Naive B cell (primary cell): ENCODE results near the gene CAST. TPM values are rescaled to one million over a fixed set of nuclear protein-coding genes. Genes with fewer than 3 reads are reported as not detected.
A peak's percentile ranks its signal among the peaks of the same experiment; 100 is the strongest.

ENCODE experiments used
- ATAC-seq, 2 donors: fragments of 150-1000 bp; cut with Tn5 transposase; 2 replicates each; pipeline ENCODE4 v1.10.0; 2021; ENCODE audit warnings: low read depth in 2 of 2, mild to moderate bottlenecking in 2 of 2, moderate library complexity in 2 of 2
- DNase-seq: peaks from one replicate; pipeline ENCODE4 v3.0.0; 2022
- H3K27ac Mint-ChIP-seq, 6 donors: one replicate each; pipeline ENCODE4 v1.8.0; 2020 to 2022; ENCODE audit warnings: mild to moderate bottlenecking in 6 of 6, mixed read lengths in 6 of 6, moderate library complexity in 5 of 6, inconsistent platforms in 2 of 6
- H3K27me3 Mint-ChIP-seq, 3 donors: one replicate each; pipeline ENCODE4 v1.8.0; 2021 to 2022; ENCODE audit warnings: mixed read lengths in 3 of 3, mild to moderate bottlenecking in 1 of 3
- H3K36me3 Mint-ChIP-seq, 2 donors: one replicate each; pipeline ENCODE4 v1.8.0; 2020 to 2022; ENCODE audit warnings: mixed read lengths in 2 of 2, inconsistent platforms in 1 of 2, mild to moderate bottlenecking in 1 of 2
- H3K4me1 Mint-ChIP-seq, 3 donors: one replicate each; pipeline ENCODE4 v1.8.0; 2020 to 2022; ENCODE audit warnings: mixed read lengths in 3 of 3, inconsistent platforms in 1 of 3, mild to moderate bottlenecking in 1 of 3, moderate library complexity in 1 of 3
- H3K4me3 Mint-ChIP-seq, 8 donors: one replicate each; pipeline ENCODE4 v1.8.0; 2020 to 2022; ENCODE audit warnings: mild to moderate bottlenecking in 8 of 8, mixed read lengths in 8 of 8, moderate library complexity in 8 of 8, inconsistent platforms in 2 of 8
- H3K9me3 Mint-ChIP-seq, 7 donors: one replicate each; pipeline ENCODE4 v1.8.0; 2020 to 2022; ENCODE audit warnings: mixed read lengths in 7 of 7, mild to moderate bottlenecking in 5 of 7, inconsistent platforms in 2 of 7, moderate library complexity in 1 of 7
- polyA plus RNA-seq, 6 donors: library from polyadenylated mRNA; unstranded; fragments of 300-500 nt; fragmentation: Illumina TruSeq; gene quantifications; one replicate each; pipeline ENCODE4 v1.2.3, GENCODE V29; 2021; ENCODE audit warnings: low read depth in 6 of 6

Gene CAST
- polyA plus RNA-seq, 6 donors from 2014 or later: 18.2 to 52.9 (median 37.3) TPM

DNA sequence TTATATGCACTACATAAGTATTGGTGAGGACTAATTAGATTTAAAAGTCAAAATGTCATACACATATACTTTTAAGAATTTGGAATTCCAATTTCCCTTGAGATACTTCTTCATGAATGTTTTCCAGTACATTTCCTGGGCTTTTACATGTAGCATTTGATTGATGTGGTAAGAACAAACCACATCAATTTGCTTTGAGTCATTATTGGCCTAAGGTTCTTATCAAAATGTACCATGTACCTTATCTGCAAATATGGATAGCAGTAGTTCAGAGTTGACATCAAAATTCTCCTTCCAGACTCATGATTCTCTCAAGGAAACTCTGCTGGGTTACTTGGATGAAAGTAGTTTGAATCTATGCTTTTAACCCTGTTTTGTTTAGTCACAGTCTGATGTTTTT, 2.5 kb downstream of the CAST start:
- Mint-ChIP-seq H3K36me3 (no peaks in the 10 kb centered on the region), H3K4me1 (peaks cover 28 to 49% (median 42%) of the 10 kb centered on the region in 3 donors), H3K4me3 (peak overlapping the region in 1 of 8 donors; percentile 94), H3K9me3 (no peaks in the 10 kb centered on the region), H3K27me3 (no peaks in the 10 kb centered on the region), H3K27ac (no peak overlapping the region)
- DNase-seq (no peak), ATAC-seq (no peak)

- no peak for ATAC-seq
- no peak overlapping the region for H3K4me3 Mint-ChIP-seq
- no peaks in the 10 kb centered on the region for H3K27me3 Mint-ChIP-seq
- peaks cover 29 to 42% (median 36%) of the 10 kb centered on the region in 3 donors for H3K4me1 Mint-ChIP-seq
- H3K36me3 Mint-ChIP-seq: peaks cover 5 to 17% of the 10 kb centered on the region in 2 donors
- peak overlapping the region in 1 of 6 donors; percentile 36 for H3K27ac Mint-ChIP-seq
- no peaks in the 10 kb centered on the region for H3K9me3 Mint-ChIP-seq
- DNase-seq: no peak
Observed at GRCh38 chr5:96668725-96669124, 6.5 kb downstream of the CAST start.

DNA sequence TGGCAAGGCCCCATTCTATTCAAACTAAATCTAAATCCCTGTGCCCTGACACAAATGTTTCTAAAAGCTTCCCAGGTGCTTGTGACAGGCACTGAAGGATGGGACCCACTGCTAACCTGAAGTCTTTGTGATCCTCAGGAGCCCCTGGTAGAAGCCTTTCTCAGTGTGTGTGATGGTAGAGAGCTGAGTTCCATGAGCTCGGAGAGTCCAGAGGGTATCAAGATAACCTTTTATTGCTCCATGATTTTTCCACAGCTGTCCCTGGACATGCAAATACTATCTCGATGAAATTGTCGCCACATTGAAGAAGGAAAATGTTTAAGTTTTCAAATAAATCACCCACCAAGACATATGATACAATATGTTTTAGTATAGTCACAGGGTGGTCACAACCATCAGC, 7.7 kb downstream of the CAST start:
- DNase-seq (no peak), ATAC-seq (no peak)
- Mint-ChIP-seq H3K4me1 (peaks cover 29 to 38% (median 30%) of the 10 kb centered on the region in 3 donors), H3K9me3 (no peaks in the 10 kb centered on the region), H3K27me3 (no peaks in the 10 kb centered on the region), H3K27ac (peak overlapping the region in 1 of 6 donors; percentile 24), H3K36me3 (peaks cover 5 to 17% of the 10 kb centered on the region in 2 donors), H3K4me3 (no peak overlapping the region)

- Mint-ChIP-seq H3K9me3 (no peaks in the 10 kb centered on the region), H3K27me3 (no peaks in the 10 kb centered on the region), H3K27ac (peak overlapping the region in 1 of 6 donors; percentile 36), H3K36me3 (peaks cover 14 to 17% of the 10 kb centered on the region in 2 donors), H3K4me1 (peaks cover 28 to 38% (median 36%) of the 10 kb centered on the region in 3 donors), H3K4me3 (no peak overlapping the region)
- ATAC-seq: no peak
- DNase-seq: no peak
Observed at GRCh38 chr5:96671441-96671840, 9.3 kb downstream of the CAST start.

DNA sequence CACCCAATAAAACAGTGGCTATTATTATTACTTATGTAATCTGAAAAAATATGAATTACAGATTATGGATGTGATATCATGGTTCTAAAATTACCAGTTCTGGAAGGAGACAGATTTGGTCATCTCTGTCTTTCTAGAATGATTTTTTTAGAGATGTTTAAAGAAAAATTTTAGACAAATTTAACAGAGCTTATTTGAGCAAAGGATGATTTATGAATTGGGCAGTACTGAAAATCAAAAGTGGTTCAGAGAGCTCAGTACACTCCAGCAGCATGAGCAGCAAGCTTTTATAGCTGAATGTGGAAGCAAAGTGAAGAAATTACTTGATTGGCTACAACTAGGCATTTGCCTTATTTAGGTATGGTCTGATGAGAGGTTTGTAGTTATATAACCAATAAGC, 11.0 kb downstream of the CAST start:
- H3K36me3 Mint-ChIP-seq: peaks cover 14 to 17% of the 10 kb centered on the region in 2 donors
- peaks cover 25 to 35% (median 27%) of the 10 kb centered on the region in 3 donors for H3K4me1 Mint-ChIP-seq
- H3K4me3 Mint-ChIP-seq: no peak overlapping the region
- H3K27me3 Mint-ChIP-seq: no peaks in the 10 kb centered on the region
- DNase-seq (no peak), ATAC-seq (no peak)
- no peaks in the 10 kb centered on the region for H3K9me3 Mint-ChIP-seq
- H3K27ac Mint-ChIP-seq: no peak overlapping the region

- DNase-seq (no peak), ATAC-seq (no peak)
- peaks cover 17 to 23% of the 10 kb centered on the region in 2 donors for H3K36me3 Mint-ChIP-seq
- no peak overlapping the region for H3K27ac Mint-ChIP-seq
- H3K4me1 Mint-ChIP-seq: peaks cover 19 to 28% (median 19%) of the 10 kb centered on the region in 3 donors
- H3K27me3 Mint-ChIP-seq: no peaks in the 10 kb centered on the region
- no peak overlapping the region for H3K4me3 Mint-ChIP-seq
- H3K9me3 Mint-ChIP-seq: no peaks in the 10 kb centered on the region
Observed at GRCh38 chr5:96675882-96676281, 13.7 kb downstream of the CAST start.

DNA sequence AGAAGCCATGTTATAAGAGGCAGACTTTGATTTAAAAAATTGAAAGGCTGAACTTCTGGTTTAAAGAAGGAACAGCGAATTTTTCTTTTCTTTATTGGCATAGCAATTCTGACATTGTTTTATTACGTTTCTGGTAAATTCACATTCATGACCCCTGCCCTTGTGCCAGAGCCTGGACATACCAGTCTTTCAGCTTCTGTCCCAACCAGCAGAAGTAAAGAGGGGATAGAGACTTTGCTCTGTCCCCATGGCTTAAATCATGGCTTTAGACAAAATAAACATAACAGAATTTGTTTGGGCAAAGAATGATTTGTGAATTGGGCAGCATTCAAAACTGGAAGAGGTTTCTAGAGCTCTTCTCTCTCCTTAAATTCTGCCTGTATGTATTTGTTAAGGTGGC, 15.3 kb downstream of the CAST start:
- ATAC-seq (no peak), DNase-seq (no peak)
- no peak overlapping the region for H3K27ac Mint-ChIP-seq
- H3K27me3 Mint-ChIP-seq: no peaks in the 10 kb centered on the region
- H3K4me1 Mint-ChIP-seq: peaks cover 8 to 21% (median 11%) of the 10 kb centered on the region in 3 donors
- H3K36me3 Mint-ChIP-seq: peaks cover 13 to 14% of the 10 kb centered on the region in 2 donors
- H3K4me3 Mint-ChIP-seq: no peak overlapping the region
- no peaks in the 10 kb centered on the region for H3K9me3 Mint-ChIP-seq

GRCh38 chr5:96679293-96679692, 17.1 kb downstream of the CAST start:
- no peaks in the 10 kb centered on the region for H3K27me3 Mint-ChIP-seq
- peaks cover 12 to 26% (median 13%) of the 10 kb centered on the region in 3 donors for H3K4me1 Mint-ChIP-seq
- H3K36me3 Mint-ChIP-seq: peaks cover 19% of the 10 kb centered on the region in 2 donors
- DNase-seq: no peak
- no peaks in the 10 kb centered on the region for H3K9me3 Mint-ChIP-seq
- H3K27ac Mint-ChIP-seq: peak overlapping the region in 1 of 6 donors; percentile 34
- no peak for ATAC-seq
- H3K4me3 Mint-ChIP-seq: no peak overlapping the region

GRCh38 chr5:96680759-96681470, 18.7 kb downstream of the CAST start:
- Mint-ChIP-seq H3K9me3 (no peaks in the 10 kb centered on the region), H3K36me3 (peaks cover 14 to 23% of the 10 kb centered on the region in 2 donors), H3K27me3 (no peaks in the 10 kb centered on the region), H3K4me3 (peak overlapping the region in 1 of 8 donors; percentile 6), H3K4me1 (peaks cover 9 to 22% (median 12%) of the 10 kb centered on the region in 3 donors), H3K27ac (peak overlapping the region in 1 of 6 donors; percentile 62)
- ATAC-seq (no peak), DNase-seq (no peak)

- H3K27ac Mint-ChIP-seq: no peak overlapping the region
- no peak for DNase-seq
- no peak overlapping the region for H3K4me3 Mint-ChIP-seq
- H3K36me3 Mint-ChIP-seq: peaks cover 10 to 28% of the 10 kb centered on the region in 2 donors
- H3K9me3 Mint-ChIP-seq: no peaks in the 10 kb centered on the region
- ATAC-seq: no peak
- peaks cover 25 to 37% (median 28%) of the 10 kb centered on the region in 3 donors for H3K4me1 Mint-ChIP-seq
- no peaks in the 10 kb centered on the region for H3K27me3 Mint-ChIP-seq
Observed at GRCh38 chr5:96683392-96683791, 21.2 kb downstream of the CAST start.

- Mint-ChIP-seq H3K9me3 (no peaks in the 10 kb centered on the region), H3K36me3 (peaks cover 10 to 27% of the 10 kb centered on the region in 2 donors), H3K27ac (no peak overlapping the region), H3K27me3 (no peaks in the 10 kb centered on the region), H3K4me3 (no peak overlapping the region), H3K4me1 (peaks cover 25 to 40% (median 28%) of the 10 kb centered on the region in 3 donors)
- ATAC-seq (no peak), DNase-seq (no peak)
Observed at GRCh38 chr5:96683810-96684209, 21.6 kb downstream of the CAST start.

DNA sequence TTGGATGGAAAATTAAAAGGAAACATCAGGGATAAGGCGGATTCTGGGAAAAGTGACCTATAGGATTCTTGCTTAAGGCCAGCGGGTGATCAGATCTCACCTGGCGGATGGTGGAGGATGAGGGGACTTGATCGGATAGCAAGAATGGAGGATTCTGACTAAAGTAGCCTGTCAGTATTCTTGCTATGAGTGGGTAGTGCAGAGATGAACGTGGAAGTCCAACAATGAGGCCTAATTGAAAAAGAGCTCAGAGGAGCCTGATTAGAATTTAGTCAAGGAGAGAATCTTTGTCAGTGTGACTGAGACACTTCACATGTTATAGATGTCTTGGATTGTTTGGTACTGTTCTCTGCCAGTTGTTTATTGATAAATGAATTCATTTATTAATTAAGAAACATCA, 24.9 kb downstream of the CAST start:
- Mint-ChIP-seq H3K9me3 (no peaks in the 10 kb centered on the region), H3K4me1 (peaks cover 21 to 44% (median 26%) of the 10 kb centered on the region in 3 donors), H3K27ac (peak overlapping the region in 4 of 6 donors; percentile 23 to 88 (median 46)), H3K4me3 (peak overlapping the region in 3 of 8 donors; percentile 36 to 57 (median 40)), H3K36me3 (peaks cover 6 to 18% of the 10 kb centered on the region in 2 donors), H3K27me3 (no peaks in the 10 kb centered on the region)
- no peak for DNase-seq
- no peak for ATAC-seq

DNA sequence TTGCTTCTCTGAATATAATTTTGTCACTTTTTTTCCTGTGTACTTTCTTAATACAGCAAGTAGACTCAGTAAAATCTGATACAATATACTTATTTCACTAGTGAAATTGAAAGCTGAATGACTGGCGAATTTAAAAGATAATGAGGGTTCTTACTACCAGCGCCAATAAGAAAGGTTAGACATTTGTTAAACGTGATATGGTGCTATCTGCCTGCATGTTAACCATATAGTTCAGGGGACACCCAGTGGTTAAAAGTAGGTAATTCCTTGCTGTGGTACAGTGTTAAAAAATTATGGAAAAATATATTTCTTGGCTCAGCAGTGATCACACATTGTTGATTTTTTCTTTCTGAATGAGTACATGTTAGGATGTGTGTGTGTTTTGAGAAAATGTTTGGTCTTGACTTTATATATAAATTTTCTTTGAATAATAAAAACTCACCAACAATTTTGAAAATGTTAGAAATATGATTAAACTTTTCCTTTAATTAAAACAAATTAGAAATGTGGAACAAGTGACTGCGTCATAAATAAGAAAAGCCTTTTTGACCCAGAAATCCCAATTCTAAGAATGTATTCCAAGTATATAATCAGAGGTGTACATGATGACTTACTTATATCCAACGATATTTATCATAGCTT, 25.8 kb downstream of the CAST start:
- DNase-seq: peak; percentile 9
- peak; percentile 77 to 86 for ATAC-seq
- Mint-ChIP-seq H3K36me3 (peaks cover 8 to 16% of the 10 kb centered on the region in 2 donors), H3K9me3 (no peaks in the 10 kb centered on the region), H3K4me1 (peaks cover 19 to 42% (median 23%) of the 10 kb centered on the region in 3 donors), H3K4me3 (peak overlapping the region in 1 of 8 donors; percentile 57), H3K27ac (peak overlapping the region in 3 of 6 donors; percentile 46 to 78 (median 75)), H3K27me3 (no peaks in the 10 kb centered on the region)

GRCh38 chr5:96690861-96691260, 28.7 kb downstream of the CAST start:
- Mint-ChIP-seq H3K36me3 (peaks cover 9 to 12% of the 10 kb centered on the region in 2 donors), H3K27me3 (no peaks in the 10 kb centered on the region), H3K4me3 (no peak overlapping the region), H3K4me1 (peaks cover 17 to 39% (median 21%) of the 10 kb centered on the region in 3 donors), H3K27ac (no peak overlapping the region), H3K9me3 (no peaks in the 10 kb centered on the region)
- no peak for DNase-seq
- ATAC-seq: no peak
